IPS DF 6.9 (cell line): ENCODE results near the gene OTUD6A.
"Not testable (repeated sequence)": the region's sequence is repeated elsewhere in the genome, so short reads cannot be mapped to it uniquely, and the experiment has no call there.

ENCODE experiments used
- DNase-seq: peaks from one replicate; pipeline ENCODE4 v3.0.0-alpha.2; 2013; ENCODE audit warnings: low read depth, low spot score
- H3K27ac ChIP-seq: one replicate; pipeline ENCODE4 v1.5.1; 2013; ENCODE audit warnings: low read length, control low read depth
- H3K27me3 ChIP-seq: 2 replicates; pipeline ENCODE4 v1.6.1; 2013; ENCODE audit warnings: mild to moderate bottlenecking, low read length; ENCODE audit not compliant: control insufficient read depth, insufficient read depth
- H3K36me3 ChIP-seq: 2 replicates; pipeline ENCODE4 v1.6.1; 2013; ENCODE audit warnings: low read length; ENCODE audit not compliant: control insufficient read depth, insufficient read depth
- H3K4me1 ChIP-seq: 2 replicates; pipeline ENCODE4 v1.6.1; 2013; ENCODE audit warnings: low read length; ENCODE audit not compliant: control insufficient read depth, insufficient read depth
- H3K4me3 ChIP-seq: 2 replicates; pipeline ENCODE4 v1.5.1; 2013; ENCODE audit warnings: mild to moderate bottlenecking, low read length
- H3K9me3 ChIP-seq: 2 replicates; pipeline ENCODE4 v1.6.1; 2013; ENCODE audit warnings: low read length, inconsistent platforms; ENCODE audit not compliant: control insufficient read depth, insufficient read depth
- WGBS: extraction: QIAGEN DNeasy Blood & Tissue Kit; methylation state at CpG from one replicate; pipeline ENCODE4 v1.1.7; 2013; ENCODE audit warnings: mixed read lengths, missing lambda C conversion rate; ENCODE audit not compliant: insufficient read length, insufficient coverage; 5-methylcytosine and 5-hydroxymethylcytosine counted together

Gene OTUD6A

DNA sequence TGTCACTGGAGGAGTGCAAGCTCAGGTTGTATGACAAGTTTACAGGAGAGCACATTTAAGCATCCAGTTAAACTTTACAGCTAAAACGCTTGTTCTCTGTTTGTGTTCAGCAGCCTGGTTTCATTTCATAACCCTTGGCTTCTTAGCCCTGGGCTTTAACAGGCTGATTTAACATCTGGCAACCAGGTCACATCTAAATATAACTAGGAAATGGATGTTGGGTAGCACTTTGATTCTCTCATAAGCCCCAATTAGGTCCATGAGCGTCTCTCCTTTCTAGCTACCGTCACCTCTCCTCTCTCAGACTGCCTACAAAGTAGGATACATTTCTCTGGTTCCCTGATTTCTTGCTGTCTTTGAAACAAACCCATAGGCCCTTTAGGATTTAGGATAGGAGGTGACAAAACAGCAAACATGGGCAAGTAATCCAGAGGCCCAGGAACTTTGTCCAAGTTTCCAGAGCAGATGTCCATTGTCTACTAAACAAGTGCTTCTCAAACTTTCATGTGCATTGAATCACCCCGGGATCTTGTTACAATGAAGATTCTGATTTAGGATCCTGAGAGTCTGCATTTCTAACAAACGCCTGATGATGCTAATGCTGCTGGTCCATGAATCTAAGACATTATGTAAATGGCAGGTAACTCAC lies 22.5 kb downstream of the OTUD6A start:
- Histone ChIP-seq H3K36me3 (no peaks in the 10 kb centered on the region), H3K27me3 (no peaks in the 10 kb centered on the region), H3K27ac (no peak overlapping the region), H3K9me3 (no peaks in the 10 kb centered on the region), H3K4me3 (no peak overlapping the region), H3K4me1 (no peaks in the 10 kb centered on the region)
- WGBS: no CpG with 5 or more reads among the region's 5 CpGs
- no peak for DNase-seq

DNA sequence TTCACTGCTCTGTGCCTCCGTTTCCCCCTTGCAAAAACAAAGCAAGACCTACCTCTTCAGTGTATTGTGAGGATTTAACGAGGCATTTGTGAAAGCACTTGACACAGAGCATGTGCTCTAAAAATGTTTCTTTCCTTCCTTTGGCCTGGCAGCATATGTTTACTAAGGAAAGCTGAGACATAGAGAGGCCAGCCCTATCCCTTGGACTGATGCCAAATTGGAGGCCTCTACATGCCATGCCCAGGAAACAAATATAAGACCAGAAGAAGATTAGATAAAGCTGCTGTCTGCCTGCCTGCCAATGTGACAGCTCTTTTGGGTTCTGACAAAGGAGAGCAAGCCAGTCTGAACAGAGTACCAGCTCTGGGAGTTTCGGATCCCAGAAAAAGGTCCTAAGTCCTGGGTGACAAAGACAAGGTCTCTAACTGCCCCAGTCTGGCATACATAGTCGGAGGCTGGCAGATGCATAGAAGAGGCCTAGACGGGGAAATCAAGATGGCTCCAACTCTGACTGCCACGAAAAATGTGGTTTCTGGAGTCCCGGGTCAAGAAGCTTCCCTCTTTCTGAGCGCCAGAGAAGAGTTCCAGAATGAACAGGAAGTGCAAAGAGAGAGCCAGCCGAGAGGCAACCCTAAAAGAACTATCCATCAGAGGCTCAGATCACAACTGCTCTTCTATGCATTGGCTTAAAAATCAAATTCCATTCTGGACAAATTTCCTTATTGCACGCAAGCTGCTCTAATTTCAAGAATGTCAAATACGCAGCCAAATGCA lies 25.8 kb downstream of the OTUD6A start:
- WGBS: no CpG with 5 or more reads among the region's 11 CpGs
- Histone ChIP-seq H3K36me3 (no peaks in the 10 kb centered on the region), H3K27ac (no peak overlapping the region), H3K4me1 (no peaks in the 10 kb centered on the region), H3K27me3 (no peaks in the 10 kb centered on the region), H3K9me3 (no peaks in the 10 kb centered on the region), H3K4me3 (no peak overlapping the region)
- DNase-seq: no peak

DNA sequence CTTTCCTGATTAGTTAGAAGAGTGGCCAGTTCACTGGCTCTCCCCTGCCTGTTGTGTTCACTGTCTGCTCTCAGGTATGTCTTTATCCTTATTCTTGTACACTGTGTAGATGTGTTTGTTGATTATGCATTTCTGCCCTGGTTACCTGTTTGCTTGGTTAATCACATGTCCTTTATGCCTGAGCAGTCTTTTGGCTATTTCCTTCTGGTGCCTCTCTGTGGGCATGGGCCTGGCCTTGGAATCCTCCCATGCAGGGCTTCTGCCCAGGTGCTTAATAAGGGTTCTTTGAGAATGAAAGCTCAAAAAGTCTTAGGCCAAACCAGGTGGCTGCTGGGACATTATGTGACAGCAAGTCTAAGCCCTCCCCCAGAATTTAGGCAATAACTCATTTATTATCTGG lies 26.5 kb downstream of the OTUD6A start:
- H3K4me3 ChIP-seq: no peak overlapping the region
- H3K36me3 ChIP-seq: no peaks in the 10 kb centered on the region
- no peaks in the 10 kb centered on the region for H3K9me3 ChIP-seq
- no peak overlapping the region for H3K27ac ChIP-seq
- H3K4me1 ChIP-seq: no peaks in the 10 kb centered on the region
- no peaks in the 10 kb centered on the region for H3K27me3 ChIP-seq
- DNase-seq: no peak

DNA sequence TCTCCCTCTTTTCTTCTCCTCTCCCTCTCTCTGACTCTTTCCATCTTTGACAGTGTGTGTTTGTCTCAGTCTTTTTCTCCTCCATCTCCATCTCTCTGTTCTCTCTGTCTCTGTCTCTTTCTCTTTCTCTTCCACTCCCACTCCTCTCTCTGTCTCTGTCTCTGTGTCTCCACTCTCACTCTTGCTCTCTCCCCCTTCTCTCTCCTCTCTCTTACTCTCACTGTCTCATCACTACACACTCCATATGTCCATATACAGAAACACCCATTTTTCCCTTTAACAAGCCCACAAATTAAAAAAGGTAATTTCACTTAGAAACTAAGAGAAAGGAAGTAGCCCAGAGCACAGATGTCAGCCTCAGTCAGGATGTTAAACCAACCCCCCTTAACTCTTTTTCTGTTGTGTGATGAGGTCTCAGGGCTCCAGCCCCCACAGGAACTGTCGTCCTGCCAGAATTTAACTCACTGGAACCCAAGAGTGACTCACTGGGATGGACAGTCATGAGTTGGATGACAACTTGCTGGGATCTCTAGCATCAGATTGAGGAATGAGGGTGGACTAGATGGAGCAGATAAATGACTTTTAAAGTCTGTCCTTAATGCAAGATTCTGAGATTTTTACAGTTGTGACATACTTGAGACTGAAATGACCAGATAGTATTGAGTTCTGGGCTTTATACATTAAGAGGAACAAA lies 27.5 kb downstream of the OTUD6A start:
- Histone ChIP-seq H3K4me3 (no peak overlapping the region), H3K27ac (no peak overlapping the region), H3K9me3 (no peaks in the 10 kb centered on the region), H3K4me1 (no peaks in the 10 kb centered on the region), H3K36me3 (no peaks in the 10 kb centered on the region), H3K27me3 (no peaks in the 10 kb centered on the region)
- WGBS: no CpG with 5 or more reads among the region's 1 CpG
- no peak for DNase-seq

DNA sequence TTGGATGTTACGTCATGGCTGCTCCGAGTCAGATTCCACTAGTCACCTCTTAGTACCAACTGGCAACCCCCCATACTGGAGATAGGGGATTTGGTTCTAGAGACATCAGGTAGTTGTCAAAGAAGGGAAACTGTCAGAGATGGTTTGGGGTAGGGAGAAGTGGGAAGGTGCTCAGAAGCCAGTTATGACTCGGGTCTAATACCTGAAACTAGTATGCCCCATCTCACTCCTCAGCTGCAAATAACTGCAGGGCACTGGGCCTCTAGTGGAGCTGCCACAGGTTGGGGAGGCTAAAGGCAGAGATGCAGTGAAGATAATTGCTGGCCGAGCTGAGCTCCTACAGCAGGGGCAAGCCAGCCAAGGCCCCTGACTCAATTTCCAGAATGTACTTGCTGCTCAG lies 30.0 kb downstream of the OTUD6A start:
- no CpG with 5 or more reads among the region's 4 CpGs for WGBS
- Histone ChIP-seq H3K4me1 (no peaks in the 10 kb centered on the region), H3K36me3 (no peaks in the 10 kb centered on the region), H3K27me3 (no peaks in the 10 kb centered on the region), H3K4me3 (no peak overlapping the region), H3K9me3 (no peaks in the 10 kb centered on the region), H3K27ac (no peak overlapping the region)
- DNase-seq: no peak

DNA sequence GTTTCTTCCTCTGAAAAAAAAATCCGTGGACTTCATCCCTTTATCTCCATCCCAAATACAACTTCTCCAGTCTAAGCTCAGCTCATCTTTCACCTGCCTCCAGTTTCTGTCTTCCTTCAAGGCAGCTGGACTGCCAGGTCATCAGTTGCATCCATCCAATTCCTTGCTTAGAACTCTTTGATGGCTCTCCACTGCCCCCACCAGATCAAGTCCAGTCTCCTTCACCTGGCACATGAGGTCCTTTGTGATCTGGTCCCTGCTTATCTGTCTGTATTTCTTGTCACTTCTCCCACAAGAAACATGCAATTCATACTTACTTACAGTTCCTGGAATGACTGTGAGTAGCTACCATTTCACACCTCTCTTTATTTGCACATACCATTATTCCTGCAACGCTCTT lies 33.8 kb downstream of the OTUD6A start:
- DNase-seq: no peak
- Histone ChIP-seq H3K4me1 (no peaks in the 10 kb centered on the region), H3K36me3 (no peaks in the 10 kb centered on the region), H3K4me3 (no peak overlapping the region), H3K27me3 (no peaks in the 10 kb centered on the region), H3K9me3 (no peaks in the 10 kb centered on the region), H3K27ac (no peak overlapping the region)
- WGBS: no CpG with 5 or more reads among the region's 2 CpGs

DNA sequence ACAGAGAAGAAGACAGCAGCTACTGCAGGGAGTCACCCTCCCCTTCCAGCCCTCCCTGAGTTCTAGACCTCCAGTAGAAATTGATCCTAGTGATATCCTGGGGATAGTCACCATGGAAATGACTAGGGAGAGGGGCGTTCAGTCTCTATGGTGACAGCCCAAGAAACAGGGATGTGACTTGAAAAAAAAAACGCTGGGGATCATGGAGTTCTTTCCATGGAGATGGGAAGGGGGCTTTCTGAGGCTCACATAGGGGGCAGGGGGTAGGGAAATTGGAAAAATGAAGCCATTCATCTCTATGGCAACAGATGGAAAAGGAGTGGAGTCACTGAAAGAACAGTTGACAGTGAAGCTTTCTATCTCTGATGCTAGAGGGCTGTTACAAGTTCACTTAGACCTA lies 43.0 kb downstream of the OTUD6A start:
- Histone ChIP-seq H3K27ac (no peak overlapping the region), H3K36me3 (no peaks in the 10 kb centered on the region), H3K4me1 (no peaks in the 10 kb centered on the region), H3K27me3 (no peaks in the 10 kb centered on the region), H3K9me3 (no peaks in the 10 kb centered on the region), H3K4me3 (no peak overlapping the region)
- WGBS: no CpG with 5 or more reads among the region's 2 CpGs
- no peak for DNase-seq

DNA sequence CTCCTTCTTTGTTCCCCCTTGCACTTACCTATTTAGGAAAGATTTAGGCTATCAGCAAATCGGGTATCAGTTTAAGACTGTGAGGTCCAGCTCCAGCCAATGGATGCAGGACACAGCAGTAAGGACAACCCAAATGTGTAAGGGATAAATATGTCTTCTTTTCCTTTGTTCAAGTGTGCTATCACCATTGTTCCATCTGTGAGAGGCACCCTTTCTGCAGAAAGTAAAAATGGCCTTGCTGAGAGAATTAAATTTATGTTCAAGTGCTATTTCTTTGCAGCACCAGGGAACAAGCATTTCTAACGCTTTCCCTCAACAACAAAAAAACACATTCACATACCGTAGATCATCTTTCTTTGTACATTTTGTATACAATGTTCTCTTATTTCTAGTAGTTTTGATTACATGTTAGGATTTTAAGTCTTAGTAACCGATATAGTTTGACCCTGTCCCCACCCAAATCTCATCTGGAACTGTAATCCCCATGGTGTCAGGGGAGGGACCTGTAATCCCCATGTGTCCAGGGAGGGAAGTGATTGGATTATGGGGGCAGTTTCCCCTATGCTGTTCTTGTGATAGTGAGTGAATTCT lies 49.3 kb downstream of the OTUD6A start:
- no CpG with 5 or more reads among the region's 4 CpGs for WGBS

More for the DNA sequence above, 49.3 kb downstream of the OTUD6A start:
- not testable (repeated sequence) for H3K27me3 ChIP-seq, H3K9me3 ChIP-seq, H3K4me3 ChIP-seq, H3K27ac ChIP-seq, DNase-seq, H3K36me3 ChIP-seq, H3K4me1 ChIP-seq
